ENCODE results near the gene DCXR. TPM values are rescaled to one million over a fixed set of nuclear protein-coding genes. Genes with fewer than 3 reads are reported as not detected.

Gene DCXR
- total and polyA plus RNA-seq, 2 of the 4 experiments (the other 2 are of a cell fraction), result 36.6 to 139 TPM

DNA sequence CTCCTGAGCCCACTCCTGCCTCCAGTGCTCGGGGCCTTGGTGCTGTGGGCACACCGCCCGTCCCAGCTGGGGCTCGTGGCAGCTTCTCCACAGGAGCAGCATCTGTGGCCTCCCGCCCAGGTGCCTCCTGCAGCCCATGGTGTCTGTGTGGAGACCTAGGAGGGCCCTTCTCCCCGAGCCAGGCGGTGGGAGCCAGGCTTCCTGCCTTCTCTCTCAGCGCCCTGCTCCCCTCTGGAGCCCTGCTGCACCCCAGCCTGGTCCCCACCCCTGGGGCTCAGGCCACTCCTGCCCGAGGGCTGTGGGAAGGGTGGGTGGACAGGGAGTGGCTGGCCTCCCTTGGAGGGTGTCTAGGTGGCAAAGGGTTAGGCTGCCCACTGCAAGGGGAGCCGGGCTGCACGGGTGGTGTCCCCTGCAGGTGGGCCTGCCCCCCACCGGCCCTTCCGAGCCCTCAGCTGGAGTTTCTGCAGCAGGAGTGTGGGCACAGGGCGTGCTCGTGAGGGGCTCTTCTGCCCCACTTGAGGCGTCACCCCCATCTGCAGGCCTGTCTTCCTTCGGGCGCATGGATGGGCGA lies 25.8 kb downstream of the DCXR start:
- no peak overlapping the region for H2AK9ac ChIP-seq (replicated peaks; ENCODE audit: low read depth, low read length, poor library complexity)
- H3K4me3 ChIP-seq (ENCODE audit: insufficient read depth, low read depth, low read length), result no peak overlapping the region
- BruUV-seq (replicated peaks), result no TSS peak
- H3K14ac ChIP-seq (replicated peaks; ENCODE audit: low read depth, low read length), result no peak overlapping the region
- ChIA-PET POLR2A (ENCODE audit: unreplicated experiment) (no interaction called here), CTCF (no interaction called here)
- H3K9ac ChIP-seq (ENCODE audit: low read depth, low read length), result no peak overlapping the region
- no peaks in the 10 kb centered on the region for H3K9me3 ChIP-seq (ENCODE audit: control insufficient read depth, insufficient read depth, low read length)
- intact Hi-C loops (cut with micrococcal nuclease), result no loop called here
- no peak overlapping the region for H3K23ac ChIP-seq (ENCODE audit: low read depth, low read length)
- no peak overlapping the region for H2BK15ac ChIP-seq (ENCODE audit: low read depth, low read length)
- H3K27me3 ChIP-seq (ENCODE audit: control insufficient read depth, insufficient read depth, low read length), result no peaks in the 10 kb centered on the region
- H3K79me1 ChIP-seq (ENCODE audit: low read depth in 1 of 2, low read length in 2 of 2), result no peaks in the 10 kb centered on the region
- 89% methylated on average over 4 of the region's 19 CpGs; no CpG with 5 or more reads in 1 of the 2 experiments for WGBS, 2 experiments (ENCODE audit: extremely low coverage in 2 of 2, insufficient read length in 1 of 2)
- no peak overlapping the region for H4K91ac ChIP-seq (ENCODE audit: insufficient read depth, low read depth, low read length)
- H2AFZ ChIP-seq (replicated peaks; ENCODE audit: low read length, poor library complexity), result no peak overlapping the region
- H2BK120ac ChIP-seq (ENCODE audit: low read depth, low read length), result no peak overlapping the region
- H4K5ac ChIP-seq (ENCODE audit: low read depth, low read length), result no peak overlapping the region
- H3K4me2 ChIP-seq (ENCODE audit: low read depth, low read length), result no peak overlapping the region
- no peak overlapping the region for H4K8ac ChIP-seq (ENCODE audit: low read depth in 2 of 2, low read length in 2 of 2)
- in situ Hi-C loops (cut with MboI; ENCODE audit: low sequenced_read_pairs), result no loop called here
- no peaks in the 10 kb centered on the region for H3K9me1 ChIP-seq (ENCODE audit: insufficient read depth, low read length)
- no peak overlapping the region for H3K4ac ChIP-seq (ENCODE audit: low read depth, low read length)
- no peak overlapping the region for H2AK5ac ChIP-seq (ENCODE audit: low read depth, low read length)
- ATAC-seq (ENCODE audit: low read depth) (no peak), DNase-seq (no peak)
- no peak overlapping the region for H2BK5ac ChIP-seq (ENCODE audit: low read depth, low read length, poor library complexity, severe bottlenecking)
- H2BK20ac ChIP-seq (ENCODE audit: low read depth, low read length), result no peak overlapping the region
- no peak overlapping the region for H3K18ac ChIP-seq (ENCODE audit: low read depth, low read length)
- peaks cover under 1% of the 10 kb centered on the region; the same call in 1 of the 2 replicates for H3K4me1 ChIP-seq (ENCODE audit: control insufficient read depth, insufficient read depth, low read length)
- dilution Hi-C loops (cut with HindIII; ENCODE audit: low sequenced_read_pairs, unreplicated experiment), result no loop called here
- H3K36me3 ChIP-seq (ENCODE audit: control insufficient read depth, insufficient read depth, low read length), result peaks cover 3% of the 10 kb centered on the region; the same call in 1 of the 2 replicates
- no peak overlapping the region for H3K56ac ChIP-seq (ENCODE audit: extremely low read depth, insufficient read depth, low read length)
- no peaks in the 10 kb centered on the region; the same call in 1 of the 2 replicates for H4K20me1 ChIP-seq (ENCODE audit: insufficient read depth, low read length)
- no peak overlapping the region for H3K27ac ChIP-seq (ENCODE audit: insufficient read depth, low read length)
- TF ChIP-seq, protein P1, sequence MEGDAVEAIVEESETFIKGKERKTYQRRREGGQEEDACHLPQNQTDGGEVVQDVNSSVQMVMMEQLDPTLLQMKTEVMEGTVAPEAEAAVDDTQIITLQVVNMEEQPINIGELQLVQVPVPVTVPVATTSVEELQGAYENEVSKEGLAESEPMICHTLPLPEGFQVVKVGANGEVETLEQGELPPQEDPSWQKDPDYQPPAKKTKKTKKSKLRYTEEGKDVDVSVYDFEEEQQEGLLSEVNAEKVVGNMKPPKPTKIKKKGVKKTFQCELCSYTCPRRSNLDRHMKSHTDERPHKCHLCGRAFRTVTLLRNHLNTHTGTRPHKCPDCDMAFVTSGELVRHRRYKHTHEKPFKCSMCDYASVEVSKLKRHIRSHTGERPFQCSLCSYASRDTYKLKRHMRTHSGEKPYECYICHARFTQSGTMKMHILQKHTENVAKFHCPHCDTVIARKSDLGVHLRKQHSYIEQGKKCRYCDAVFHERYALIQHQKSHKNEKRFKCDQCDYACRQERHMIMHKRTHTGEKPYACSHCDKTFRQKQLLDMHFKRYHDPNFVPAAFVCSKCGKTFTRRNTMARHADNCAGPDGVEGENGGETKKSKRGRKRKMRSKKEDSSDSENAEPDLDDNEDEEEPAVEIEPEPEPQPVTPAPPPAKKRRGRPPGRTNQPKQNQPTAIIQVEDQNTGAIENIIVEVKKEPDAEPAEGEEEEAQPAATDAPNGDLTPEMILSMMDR (conservative IDR thresholded peaks at IDR 0.05; ENCODE audit: low read depth, low read length), result no peak
- TF ChIP-seq RAD21 (IDR thresholded peaks at IDR 0.05; ENCODE audit: low read length) (no peak), RFX5 (IDR thresholded peaks at IDR 0.05; ENCODE audit: low read depth, low read length) (no peak), MAFK (IDR thresholded peaks at IDR 0.05; ENCODE audit: low read depth, low read length) (no peak), CHD1 (IDR thresholded peaks at IDR 0.05; ENCODE audit: low read depth, low read length) (no peak), CEBPB (IDR thresholded peaks at IDR 0.05; ENCODE audit: low read depth, low read length) (no peak)
- TF ChIP-seq, protein P2, sequence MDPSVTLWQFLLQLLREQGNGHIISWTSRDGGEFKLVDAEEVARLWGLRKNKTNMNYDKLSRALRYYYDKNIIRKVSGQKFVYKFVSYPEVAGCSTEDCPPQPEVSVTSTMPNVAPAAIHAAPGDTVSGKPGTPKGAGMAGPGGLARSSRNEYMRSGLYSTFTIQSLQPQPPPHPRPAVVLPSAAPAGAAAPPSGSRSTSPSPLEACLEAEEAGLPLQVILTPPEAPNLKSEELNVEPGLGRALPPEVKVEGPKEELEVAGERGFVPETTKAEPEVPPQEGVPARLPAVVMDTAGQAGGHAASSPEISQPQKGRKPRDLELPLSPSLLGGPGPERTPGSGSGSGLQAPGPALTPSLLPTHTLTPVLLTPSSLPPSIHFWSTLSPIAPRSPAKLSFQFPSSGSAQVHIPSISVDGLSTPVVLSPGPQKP (IDR thresholded peaks at IDR 0.05; ENCODE audit: borderline replicate concordance, low read depth, low read length), result no peak

Measured in IMR-90 (cell line).